ENCODE measurements around the gene ANKRD39. TPM values are rescaled to one million over a fixed set of nuclear protein-coding genes. Genes with fewer than 3 reads are reported as not detected.
A peak's percentile ranks its signal among the peaks of the same experiment; 100 is the strongest.

The ANKRD39 gene
- total RNA-seq, 1 donor from 2014 or later, result 14.9 TPM

GRCh38 chr2:96832408-96832753 lies 25.4 kb downstream of the ANKRD39 start:
- H3K27ac Mint-ChIP-seq (ENCODE audit: unreplicated experiment), result no peak overlapping the region
- peaks cover 31% of the 10 kb centered on the region for H3K36me3 Mint-ChIP-seq (ENCODE audit: low read depth, unreplicated experiment)
- H3K27me3 Mint-ChIP-seq (ENCODE audit: unreplicated experiment), result peaks cover 5% of the 10 kb centered on the region
- peaks cover 14% of the 10 kb centered on the region for H3K4me1 Mint-ChIP-seq (ENCODE audit: unreplicated experiment)
- no peak for TF ChIP-seq CTCF (IDR thresholded peaks at IDR 0.05; ENCODE audit: unreplicated experiment)
- no peak for DNase-seq (ENCODE audit: low spot score)
- H3K9me3 Mint-ChIP-seq (ENCODE audit: unreplicated experiment), result no peaks in the 10 kb centered on the region
- no peak overlapping the region for H3K4me3 Mint-ChIP-seq (ENCODE audit: unreplicated experiment)

- peak; percentile 31 for DNase-seq (ENCODE audit: low spot score)
- Mint-ChIP-seq H3K9me3 (ENCODE audit: unreplicated experiment) (no peaks in the 10 kb centered on the region), H3K4me1 (ENCODE audit: unreplicated experiment) (peaks cover 14% of the 10 kb centered on the region), H3K27ac (ENCODE audit: unreplicated experiment) (no peak overlapping the region), H3K4me3 (ENCODE audit: unreplicated experiment) (no peak overlapping the region), H3K27me3 (ENCODE audit: unreplicated experiment) (peaks cover 5% of the 10 kb centered on the region), H3K36me3 (ENCODE audit: low read depth, unreplicated experiment) (peaks cover 31% of the 10 kb centered on the region)
- TF ChIP-seq CTCF (IDR thresholded peaks at IDR 0.05; ENCODE audit: unreplicated experiment), result no peak
Observed at GRCh38 chr2:96831679-96832078, 26.1 kb downstream of the ANKRD39 start.

GRCh38 chr2:96830044-96830562 lies 27.7 kb downstream of the ANKRD39 start:
- H3K9me3 Mint-ChIP-seq (ENCODE audit: unreplicated experiment), result no peaks in the 10 kb centered on the region
- peaks cover 14% of the 10 kb centered on the region for H3K4me1 Mint-ChIP-seq (ENCODE audit: unreplicated experiment)
- no peak for DNase-seq (ENCODE audit: low spot score)
- peak overlapping the region; percentile 11 for H3K4me3 Mint-ChIP-seq (ENCODE audit: unreplicated experiment)
- TF ChIP-seq CTCF (IDR thresholded peaks at IDR 0.05; ENCODE audit: unreplicated experiment), result no peak
- peaks cover 5% of the 10 kb centered on the region for H3K27me3 Mint-ChIP-seq (ENCODE audit: unreplicated experiment)
- H3K27ac Mint-ChIP-seq (ENCODE audit: unreplicated experiment), result peak overlapping the region; percentile 57
- H3K36me3 Mint-ChIP-seq (ENCODE audit: low read depth, unreplicated experiment), result peaks cover 31% of the 10 kb centered on the region

- no peak for DNase-seq (ENCODE audit: low spot score)
- no peak overlapping the region for H3K4me3 Mint-ChIP-seq (ENCODE audit: unreplicated experiment)
- H3K4me1 Mint-ChIP-seq (ENCODE audit: unreplicated experiment), result peaks cover 14% of the 10 kb centered on the region
- peaks cover 31% of the 10 kb centered on the region for H3K36me3 Mint-ChIP-seq (ENCODE audit: low read depth, unreplicated experiment)
- H3K9me3 Mint-ChIP-seq (ENCODE audit: unreplicated experiment), result no peaks in the 10 kb centered on the region
- H3K27ac Mint-ChIP-seq (ENCODE audit: unreplicated experiment), result no peak overlapping the region
- peaks cover 5% of the 10 kb centered on the region for H3K27me3 Mint-ChIP-seq (ENCODE audit: unreplicated experiment)
- no peak for TF ChIP-seq CTCF (IDR thresholded peaks at IDR 0.05; ENCODE audit: unreplicated experiment)
Observed at GRCh38 chr2:96828874-96829273, 28.9 kb downstream of the ANKRD39 start.

- no peak for DNase-seq (ENCODE audit: low spot score)
- no peak overlapping the region for H3K4me3 Mint-ChIP-seq (ENCODE audit: unreplicated experiment)
- no peak for TF ChIP-seq CTCF (IDR thresholded peaks at IDR 0.05; ENCODE audit: unreplicated experiment)
- peaks cover 14% of the 10 kb centered on the region for H3K4me1 Mint-ChIP-seq (ENCODE audit: unreplicated experiment)
- H3K27ac Mint-ChIP-seq (ENCODE audit: unreplicated experiment), result no peak overlapping the region
- H3K36me3 Mint-ChIP-seq (ENCODE audit: low read depth, unreplicated experiment), result peaks cover 31% of the 10 kb centered on the region
- H3K27me3 Mint-ChIP-seq (ENCODE audit: unreplicated experiment), result peaks cover 5% of the 10 kb centered on the region
- H3K9me3 Mint-ChIP-seq (ENCODE audit: unreplicated experiment), result no peaks in the 10 kb centered on the region
Observed at GRCh38 chr2:96828436-96828835, 29.4 kb downstream of the ANKRD39 start.

Measured in endothelial cell (in vitro differentiated cells).